ENCODE data around the gene CHST8. TPM values are rescaled to one million over a fixed set of nuclear protein-coding genes. Genes with fewer than 3 reads are reported as not detected.

The CHST8 gene
- total RNA-seq, 1 experiment from 2014 or later: not detected

GRCh38 chr19:33794683-33795369, 173.1 kb downstream of the CHST8 start:
- no peak for DNase-seq (ENCODE audit: low spot score)

GRCh38 chr19:33795370-33796163, 173.8 kb downstream of the CHST8 start:
- DNase-seq (ENCODE audit: low spot score): no peak

GRCh38 chr19:33796164-33796875, 174.6 kb downstream of the CHST8 start, which contains the start of gene KCTD15:
Gene KCTD15, plus strand, starts transcription at chr19:33796870. Its CDS starts 3,585 bp downstream, at chr19:33800455.
- no peak for DNase-seq (ENCODE audit: low spot score)

- DNase-seq (ENCODE audit: low spot score): no peak
Measured at GRCh38 chr19:33797802-33798671, 176.3 kb downstream of the CHST8 start.

GRCh38 chr19:33798681-33799111, 176.9 kb downstream of the CHST8 start:
- DNase-seq (ENCODE audit: low spot score): no peak

- no peak for DNase-seq (ENCODE audit: low spot score)
Measured at GRCh38 chr19:33799476-33799875, 177.7 kb downstream of the CHST8 start.

GRCh38 chr19:33800012-33800680, 178.4 kb downstream of the CHST8 start:
- DNase-seq (ENCODE audit: low spot score): no peak

GRCh38 chr19:33801411-33801810, 179.7 kb downstream of the CHST8 start:
- DNase-seq (ENCODE audit: low spot score): no peak

GRCh38 chr19:33802001-33802400, 180.2 kb downstream of the CHST8 start:
- DNase-seq (ENCODE audit: low spot score): no peak

GRCh38 chr19:33802801-33803200, 181.0 kb downstream of the CHST8 start:
- DNase-seq (ENCODE audit: low spot score): no peak

- DNase-seq (ENCODE audit: low spot score): no peak
Measured at GRCh38 chr19:33803383-33803782, 181.6 kb downstream of the CHST8 start.

- DNase-seq (ENCODE audit: low spot score): no peak
Measured at GRCh38 chr19:33804021-33804799, 182.5 kb downstream of the CHST8 start.

GRCh38 chr19:33805313-33805712, 183.6 kb downstream of the CHST8 start:
- no peak for DNase-seq (ENCODE audit: low spot score)

- no peak for DNase-seq (ENCODE audit: low spot score)
Measured at GRCh38 chr19:33805840-33806433, 184.2 kb downstream of the CHST8 start.

- DNase-seq (ENCODE audit: low spot score): no peak
Measured at GRCh38 chr19:33806434-33806881, 184.7 kb downstream of the CHST8 start.

- no peak for DNase-seq (ENCODE audit: low spot score)
Measured at GRCh38 chr19:33808399-33808798, 186.6 kb downstream of the CHST8 start.

GRCh38 chr19:33809960-33810359, 188.2 kb downstream of the CHST8 start:
- no peak for DNase-seq (ENCODE audit: low spot score)

GRCh38 chr19:33810821-33811220, 189.1 kb downstream of the CHST8 start:
- DNase-seq (ENCODE audit: low spot score): no peak

- no peak for DNase-seq (ENCODE audit: low spot score)
Measured at GRCh38 chr19:33811246-33811645, 189.5 kb downstream of the CHST8 start.
